ENCODE results near the gene MED8. TPM values are rescaled to one million over a fixed set of nuclear protein-coding genes. Genes with fewer than 3 reads are reported as not detected.

Gene MED8
- total RNA-seq (2022) (52.0 and 61.6 TPM in 2 replicates), Bru-seq, nascent RNA (percentile 89 among the genes with signal in this experiment), BruChase-seq, experiment 1, labeled RNA remaining after a 6-hour chase (percentile 92 among the genes with signal in this experiment), BruChase-seq, experiment 2, labeled RNA remaining after a 2-hour chase (percentile 94 among the genes with signal in this experiment)
- long read RNA-seq, transcript MED8-201 (8 exons, 1,483 nt), result minor isoform, 13 of 230 reads
- long read RNA-seq, transcript MED8-203 (7 exons, 1,924 nt), result major isoform, 170 of 230 reads
- long read RNA-seq, partial matches to known transcripts, result 24 of 230 reads
- long read RNA-seq, other reads (novel, unspliced or antisense), result 22 of 230 reads

GRCh38 chr1:43389326-43390313, at the start of gene MED8, which contains the start of gene SZT2:
Gene MED8, minus strand, starts transcription at chr1:43389800. Its CDS starts 36 bp downstream, at chr1:43389764.
Gene SZT2, plus strand, starts transcription at chr1:43389899. Its CDS starts 70 bp downstream, at chr1:43389969.
- intact Hi-C loops (cut with micrococcal nuclease), result loop anchor here (1.0 to 10.0 kb wide), 2 partner anchors 21 to 155 kb away; partner anchors contain the start of gene ELOVL1
- peak within 1 kb of the TSS; percentile 95 for H3K27ac Mint-ChIP-seq (ENCODE audit: low read depth, unreplicated experiment)
- BruUV-seq (replicated peaks), result TSS peak; percentile 41

GRCh38 chr1:43438953-43439581, 49.5 kb upstream of the MED8 start:
- H3K27me3 Mint-ChIP-seq (ENCODE audit: insufficient read depth, unreplicated experiment), result no peaks in the 10 kb centered on the region
- no peaks in the 10 kb centered on the region for H3K9me3 Mint-ChIP-seq (ENCODE audit: unreplicated experiment)
- intact Hi-C loops (cut with micrococcal nuclease), result no loop called here
- no peak for TF ChIP-seq CTCF (IDR thresholded peaks at IDR 0.05; ENCODE audit: unreplicated experiment)
- ChIA-PET CTCF (interaction anchor here (0.6 to 1.5 kb wide), 2 partner anchors 9 to 96 kb away, joined by 3 to 7 read pairs; no protein-coding TSS in a partner anchor), POLR2A (no interaction called here)
- H3K27ac Mint-ChIP-seq (ENCODE audit: low read depth, unreplicated experiment), result no peak overlapping the region
- H3K4me1 Mint-ChIP-seq (ENCODE audit: insufficient read depth, unreplicated experiment), result no peaks in the 10 kb centered on the region
- DNase-seq (ENCODE audit: unreplicated experiment), result no peak
- peaks cover 54% of the 10 kb centered on the region for H3K36me3 Mint-ChIP-seq (ENCODE audit: insufficient read depth, unreplicated experiment)
- no peak overlapping the region for H3K4me3 Mint-ChIP-seq (ENCODE audit: unreplicated experiment)
- BruUV-seq (replicated peaks), result no TSS peak

More at GRCh38 chr1:43389326-43390313, at the start of gene MED8, which contains the start of gene SZT2:
- H3K4me3 Mint-ChIP-seq (ENCODE audit: unreplicated experiment), result peak within 1 kb of the TSS; percentile 91
- no peak for TF ChIP-seq CTCF (IDR thresholded peaks at IDR 0.05; ENCODE audit: unreplicated experiment)
- ChIA-PET POLR2A (interaction anchor here (0.5 to 4.5 kb wide), 21 partner anchors 10 to 472 kb away, joined by 3 to 69 read pairs (median 5); partner anchors contain the start of genes CDC20, CFAP57, EBNA1BP2 and ELOVL1), CTCF (interaction anchor here (0.7 to 1.8 kb wide), 7 partner anchors 11 to 575 kb away, joined by 3 to 6 read pairs (median 3); partner anchors contain the start of gene ELOVL1)
- H3K27me3 Mint-ChIP-seq (ENCODE audit: insufficient read depth, unreplicated experiment), result no peaks in the 10 kb centered on the region
- H3K9me3 Mint-ChIP-seq (ENCODE audit: unreplicated experiment), result no peaks in the 10 kb centered on the region
- H3K36me3 Mint-ChIP-seq (ENCODE audit: insufficient read depth, unreplicated experiment), result peaks cover 61% of the 10 kb centered on the region
- peaks cover 31% of the 10 kb centered on the region for H3K4me1 Mint-ChIP-seq (ENCODE audit: insufficient read depth, unreplicated experiment)
- peak; percentile 96 for DNase-seq (ENCODE audit: unreplicated experiment)

GRCh38 chr1:43438576-43438952, 49.0 kb upstream of the MED8 start:
- no TSS peak for BruUV-seq (replicated peaks)
- POLR2A ChIA-PET, result no interaction called here

More at GRCh38 chr1:43438576-43438952, 49.0 kb upstream of the MED8 start:
- no peak overlapping the region for H3K27ac Mint-ChIP-seq (ENCODE audit: low read depth, unreplicated experiment)
- no peak for TF ChIP-seq CTCF (IDR thresholded peaks at IDR 0.05; ENCODE audit: unreplicated experiment)
- no peaks in the 10 kb centered on the region for H3K9me3 Mint-ChIP-seq (ENCODE audit: unreplicated experiment)
- CTCF ChIA-PET, result interaction anchor here (0.8 to 1.5 kb wide), 2 partner anchors 9 to 78 kb away, joined by 3 to 7 read pairs; no protein-coding TSS in a partner anchor
- H3K4me1 Mint-ChIP-seq (ENCODE audit: insufficient read depth, unreplicated experiment), result no peaks in the 10 kb centered on the region
- no peak for DNase-seq (ENCODE audit: unreplicated experiment)
- peaks cover 56% of the 10 kb centered on the region for H3K36me3 Mint-ChIP-seq (ENCODE audit: insufficient read depth, unreplicated experiment)
- intact Hi-C loops (cut with micrococcal nuclease), result no loop called here
- no peaks in the 10 kb centered on the region for H3K27me3 Mint-ChIP-seq (ENCODE audit: insufficient read depth, unreplicated experiment)
- no peak overlapping the region for H3K4me3 Mint-ChIP-seq (ENCODE audit: unreplicated experiment)
